HG03460 (cell line): Measurements from ENCODE around the gene GMDS.
A peak's percentile ranks its signal among the peaks of the same experiment; 100 is the strongest.

ENCODE experiments used
- ATAC-seq: cut with Tn5 transposase; IDR thresholded peaks from one replicate; pipeline ENCODE4 v1.9.1; 2021; ENCODE audit not compliant: unreplicated experiment

Gene GMDS

GRCh38 chr6:1815827-1816452 is 429.5 kb downstream of the GMDS start:
- no peak for ATAC-seq

GRCh38 chr6:1814279-1814678 is 431.1 kb downstream of the GMDS start:
- no peak for ATAC-seq

- no peak for ATAC-seq
Observed at GRCh38 chr6:1812487-1812886, 432.9 kb downstream of the GMDS start.

DNA sequence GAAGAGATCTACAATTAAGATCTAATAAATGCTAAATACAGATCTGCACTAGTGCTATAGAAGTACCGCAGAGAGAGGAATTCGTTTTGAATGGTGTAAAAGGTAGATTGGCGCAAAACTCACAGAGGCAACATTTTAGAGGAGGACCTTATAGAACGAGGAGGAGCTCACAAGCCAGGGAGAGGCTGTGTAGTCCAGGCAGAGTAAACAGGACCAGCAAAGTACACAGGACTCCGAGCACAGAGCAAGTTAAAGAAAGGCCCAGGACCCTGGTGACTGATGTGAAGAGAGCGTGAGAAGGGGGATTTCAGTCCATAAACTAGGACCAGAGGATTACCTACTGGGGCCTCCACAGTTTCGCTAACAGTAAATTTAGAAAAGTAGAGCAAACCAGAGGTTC is 433.4 kb downstream of the GMDS start:
- ATAC-seq: no peak

DNA sequence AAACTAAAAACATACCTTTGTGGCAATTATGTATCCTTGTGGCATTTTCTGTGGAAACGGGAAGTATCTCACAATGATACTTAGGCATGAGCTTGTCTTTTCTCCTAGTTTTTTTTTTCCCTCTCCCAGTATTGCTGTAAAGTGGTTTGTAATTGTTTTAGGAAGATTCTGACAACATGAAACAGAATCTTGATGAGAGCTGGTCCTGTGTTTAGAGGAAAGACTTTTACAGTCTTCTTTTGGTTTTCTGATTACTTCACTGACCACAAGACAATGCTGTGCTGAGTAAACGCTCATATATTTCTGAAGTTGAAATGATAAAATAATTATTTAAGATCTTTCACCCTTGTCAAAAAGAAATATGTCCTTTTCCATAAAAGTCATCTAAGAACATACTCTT is 434.5 kb downstream of the GMDS start:
- no peak for ATAC-seq

- ATAC-seq: no peak
Observed at GRCh38 chr6:1809291-1809988, 436.0 kb downstream of the GMDS start.

DNA sequence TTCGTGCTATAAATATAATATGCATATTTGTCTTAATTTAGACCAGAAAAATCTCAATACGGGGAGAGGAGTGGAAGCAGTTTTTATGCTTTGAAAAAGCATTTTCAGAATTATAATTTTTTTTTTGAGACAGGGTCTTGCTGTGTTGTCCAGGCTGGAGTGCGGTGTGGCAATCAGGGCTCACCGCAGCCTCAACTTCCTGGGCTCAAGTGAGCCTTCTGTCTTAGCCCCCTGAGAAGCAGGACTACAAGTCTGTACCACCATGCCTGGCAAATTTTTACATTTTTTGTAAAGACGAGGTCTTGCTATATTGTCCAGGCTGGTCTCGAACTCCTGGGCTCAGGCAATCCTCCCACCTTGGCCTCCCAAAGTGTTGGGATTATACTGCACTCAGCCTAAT is 438.5 kb downstream of the GMDS start:
- no peak for ATAC-seq

GRCh38 chr6:1802491-1803395 is 442.7 kb downstream of the GMDS start:
- ATAC-seq: no peak

GRCh38 chr6:1801401-1801800 is 444.0 kb downstream of the GMDS start:
- no peak for ATAC-seq

DNA sequence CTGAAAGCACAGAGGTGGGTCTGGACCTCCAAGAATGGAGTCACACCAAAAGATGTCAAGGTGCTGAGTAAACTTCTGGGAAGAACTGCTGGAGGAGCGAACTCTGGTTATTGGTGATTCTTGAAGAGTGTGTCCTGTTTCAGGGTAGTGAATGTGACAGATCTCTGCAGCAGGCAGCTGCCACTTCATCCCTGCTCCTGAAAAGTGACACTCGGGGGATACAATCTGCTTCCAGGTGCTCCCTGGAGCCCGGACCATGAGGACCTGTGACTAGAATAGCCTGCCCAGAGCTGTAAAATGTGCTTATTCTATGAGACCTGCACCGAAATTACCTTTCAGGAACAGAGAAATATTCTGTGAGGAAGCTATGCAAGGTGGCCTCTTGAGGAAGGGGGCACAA is 444.6 kb downstream of the GMDS start:
- ATAC-seq: no peak

GRCh38 chr6:1798965-1799325 is 446.5 kb downstream of the GMDS start:
- no peak for ATAC-seq

DNA sequence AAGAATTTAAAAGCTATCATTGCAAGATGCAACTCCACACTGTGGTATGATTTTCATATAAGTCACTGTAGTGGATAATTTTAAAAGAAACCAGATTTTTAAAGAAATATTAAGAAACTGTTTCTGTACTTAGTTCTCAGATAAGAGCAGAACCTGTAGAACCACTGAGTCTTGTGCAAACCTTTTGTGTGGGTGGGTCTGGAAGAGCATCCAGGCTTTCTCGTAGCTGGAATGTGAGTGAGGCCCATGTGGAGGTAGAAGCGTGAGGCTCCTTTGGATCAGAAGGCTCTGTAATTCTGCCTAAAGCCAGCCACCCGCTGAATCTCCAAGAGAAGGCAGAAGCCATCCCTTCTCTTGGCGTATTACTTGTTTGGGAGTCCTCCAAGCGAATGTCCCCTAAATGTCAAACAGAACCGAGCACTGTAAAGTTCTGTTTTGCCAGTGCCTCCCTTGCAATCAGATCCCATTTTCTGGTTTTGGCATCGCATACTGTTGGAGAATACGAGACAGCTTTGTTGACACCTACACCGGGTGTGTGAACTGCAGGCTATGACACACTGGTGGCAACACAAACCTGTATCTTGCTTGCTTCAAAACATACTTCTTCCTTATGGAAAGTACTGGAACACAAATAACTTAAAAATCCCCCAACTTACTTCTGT is 447.0 kb downstream of the GMDS start:
- no peak for ATAC-seq

DNA sequence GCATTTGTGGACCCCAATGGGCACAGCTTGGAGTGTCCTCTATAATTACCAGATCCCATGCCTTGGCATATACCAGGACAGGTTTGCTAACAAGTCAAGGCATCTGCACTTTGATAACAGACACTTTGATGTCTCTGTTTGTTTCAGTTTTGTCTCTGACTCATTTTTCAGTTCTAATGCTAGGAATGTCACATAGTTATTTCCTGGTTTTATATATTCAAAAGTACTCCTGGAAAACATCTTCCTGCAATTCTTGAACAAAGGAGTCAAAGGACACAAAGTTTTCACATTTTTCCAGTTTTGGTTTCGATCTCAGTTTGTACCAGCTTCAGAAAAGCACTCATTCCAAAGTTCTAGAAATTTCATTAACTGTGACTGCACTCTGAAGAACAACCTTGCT is 447.6 kb downstream of the GMDS start:
- ATAC-seq: no peak

DNA sequence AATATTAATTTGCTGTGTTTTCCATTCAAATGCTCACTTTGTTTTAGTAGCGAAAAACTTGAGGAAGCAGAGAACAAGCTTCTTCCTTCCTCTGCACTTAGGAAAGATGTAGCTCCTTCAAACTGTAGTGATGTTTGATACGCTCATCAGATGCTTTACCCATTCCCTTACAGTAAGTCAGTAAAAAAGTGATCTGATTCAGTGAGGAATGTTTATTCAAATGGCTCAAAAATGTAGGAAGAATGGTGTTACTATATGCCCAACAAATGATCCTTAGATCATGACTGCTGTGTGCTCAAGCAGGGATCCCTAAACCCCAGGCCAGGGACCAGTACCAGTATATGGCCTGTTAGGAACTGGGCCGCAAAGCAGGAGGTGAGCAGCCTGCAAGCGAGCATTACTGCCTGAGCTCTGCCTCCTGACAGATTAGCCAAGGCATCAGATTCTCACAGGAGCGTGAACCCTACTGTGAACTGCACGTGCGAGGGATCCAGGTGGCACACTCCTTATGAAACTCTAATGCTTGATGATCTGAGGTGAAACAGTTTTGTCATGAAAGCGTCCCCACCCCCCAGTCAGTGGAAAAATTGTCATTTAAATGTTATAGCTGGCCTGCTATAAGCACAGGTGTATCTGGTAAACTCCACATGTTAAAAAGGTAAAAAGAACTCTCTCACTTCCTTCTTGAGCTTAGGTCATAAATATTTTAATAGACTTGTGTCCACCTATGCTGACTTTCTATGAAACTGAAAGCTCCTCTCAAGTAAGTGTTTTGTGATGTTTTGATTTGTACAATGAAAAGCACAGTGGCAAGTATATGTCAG is 448.5 kb downstream of the GMDS start:
- peak; percentile 85 for ATAC-seq

GRCh38 chr6:1795910-1796309 is 449.5 kb downstream of the GMDS start:
- no peak for ATAC-seq

GRCh38 chr6:1792989-1793388 is 452.4 kb downstream of the GMDS start:
- ATAC-seq: no peak

GRCh38 chr6:1790684-1791083 is 454.7 kb downstream of the GMDS start:
- no peak for ATAC-seq

GRCh38 chr6:1789092-1789491 is 456.3 kb downstream of the GMDS start:
- ATAC-seq: no peak

DNA sequence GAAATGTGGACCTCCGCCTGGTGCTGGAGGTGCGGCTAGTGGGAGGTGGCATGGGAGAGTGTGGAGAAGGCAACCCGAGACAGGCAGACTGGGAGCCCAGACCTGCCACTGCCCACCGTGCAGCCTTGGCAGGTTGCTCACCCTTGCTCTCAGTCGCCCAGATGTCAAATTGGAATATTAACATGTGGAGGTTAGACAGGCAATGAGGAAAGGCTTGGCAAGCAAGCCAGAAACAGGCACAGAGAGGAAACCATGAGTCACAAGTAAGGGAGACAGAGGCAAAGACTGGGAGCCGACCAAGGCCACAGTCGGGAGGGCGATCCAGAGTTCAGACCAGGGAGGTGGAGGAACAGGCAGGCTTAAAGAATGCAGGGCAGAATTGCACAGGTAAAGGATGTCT is 457.5 kb downstream of the GMDS start:
- no peak for ATAC-seq
